Measurements from ENCODE around the gene SP100.

The SP100 gene

DNA sequence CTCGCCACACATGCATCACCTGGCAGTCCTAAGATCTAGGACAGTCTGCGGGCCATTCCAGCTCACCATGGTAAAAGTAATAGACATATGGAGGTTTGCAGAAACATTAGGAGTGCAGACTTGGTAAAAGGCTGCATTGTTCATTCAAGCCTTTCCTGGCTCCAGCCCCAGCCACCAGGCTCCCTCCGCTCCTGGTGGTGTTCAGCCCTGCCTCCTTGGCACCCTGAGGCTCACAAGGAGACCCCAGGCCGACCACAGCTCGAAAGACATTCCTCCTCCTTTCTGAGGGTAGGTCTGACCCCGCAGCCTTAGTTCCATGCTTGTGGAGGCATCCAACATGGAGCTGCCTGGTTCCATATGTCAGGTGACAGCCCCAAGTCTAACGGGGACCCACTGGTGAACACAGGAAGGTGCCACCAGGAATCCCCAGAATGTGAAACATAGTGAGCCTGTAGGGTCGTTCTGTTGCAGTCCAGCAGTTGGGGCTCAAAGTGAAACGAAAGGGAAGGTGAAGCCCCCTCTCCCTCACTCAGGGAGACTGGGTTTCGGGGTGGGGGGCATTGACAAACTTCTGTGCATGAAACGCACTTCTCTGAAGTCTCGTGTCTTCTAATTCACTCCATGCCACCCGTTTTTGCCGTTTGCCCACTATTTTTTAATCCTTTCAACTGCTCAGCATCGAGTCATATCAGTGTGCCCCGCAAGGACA lies 5.0 kb upstream of the SP100 start:
- H3K4me3 ChIP-seq (ENCODE audit: low read depth, low read length), result peak overlapping the region; percentile 75
- no peak for DNase-seq (ENCODE audit: low read depth, low spot score)
- TF ChIP-seq, protein P1, sequence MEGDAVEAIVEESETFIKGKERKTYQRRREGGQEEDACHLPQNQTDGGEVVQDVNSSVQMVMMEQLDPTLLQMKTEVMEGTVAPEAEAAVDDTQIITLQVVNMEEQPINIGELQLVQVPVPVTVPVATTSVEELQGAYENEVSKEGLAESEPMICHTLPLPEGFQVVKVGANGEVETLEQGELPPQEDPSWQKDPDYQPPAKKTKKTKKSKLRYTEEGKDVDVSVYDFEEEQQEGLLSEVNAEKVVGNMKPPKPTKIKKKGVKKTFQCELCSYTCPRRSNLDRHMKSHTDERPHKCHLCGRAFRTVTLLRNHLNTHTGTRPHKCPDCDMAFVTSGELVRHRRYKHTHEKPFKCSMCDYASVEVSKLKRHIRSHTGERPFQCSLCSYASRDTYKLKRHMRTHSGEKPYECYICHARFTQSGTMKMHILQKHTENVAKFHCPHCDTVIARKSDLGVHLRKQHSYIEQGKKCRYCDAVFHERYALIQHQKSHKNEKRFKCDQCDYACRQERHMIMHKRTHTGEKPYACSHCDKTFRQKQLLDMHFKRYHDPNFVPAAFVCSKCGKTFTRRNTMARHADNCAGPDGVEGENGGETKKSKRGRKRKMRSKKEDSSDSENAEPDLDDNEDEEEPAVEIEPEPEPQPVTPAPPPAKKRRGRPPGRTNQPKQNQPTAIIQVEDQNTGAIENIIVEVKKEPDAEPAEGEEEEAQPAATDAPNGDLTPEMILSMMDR (IDR thresholded peaks at IDR 0.05; ENCODE audit: insufficient read depth, low read length, missing control alignments), result no peak
- CTCF ChIA-PET, result no interaction called here
- POLR2A ChIA-PET, result no interaction called here

GRCh38 chr2:230411570-230412370 lies 4.2 kb upstream of the SP100 start:
- no peak for DNase-seq (ENCODE audit: low read depth, low spot score)
- TF ChIP-seq, protein P1 (IDR thresholded peaks at IDR 0.05; ENCODE audit: insufficient read depth, low read length, missing control alignments), result no peak
- ChIA-PET CTCF (no interaction called here), POLR2A (no interaction called here)
- H3K4me3 ChIP-seq (ENCODE audit: low read depth, low read length), result peak overlapping the region; percentile 75

GRCh38 chr2:230412371-230412711 lies 3.7 kb upstream of the SP100 start:
- ChIA-PET CTCF (no interaction called here), POLR2A (no interaction called here)
- TF ChIP-seq, protein P1 (IDR thresholded peaks at IDR 0.05; ENCODE audit: insufficient read depth, low read length, missing control alignments), result no peak
- peak overlapping the region; percentile 75 for H3K4me3 ChIP-seq (ENCODE audit: low read depth, low read length)
- DNase-seq (ENCODE audit: low read depth, low spot score), result no peak

DNA sequence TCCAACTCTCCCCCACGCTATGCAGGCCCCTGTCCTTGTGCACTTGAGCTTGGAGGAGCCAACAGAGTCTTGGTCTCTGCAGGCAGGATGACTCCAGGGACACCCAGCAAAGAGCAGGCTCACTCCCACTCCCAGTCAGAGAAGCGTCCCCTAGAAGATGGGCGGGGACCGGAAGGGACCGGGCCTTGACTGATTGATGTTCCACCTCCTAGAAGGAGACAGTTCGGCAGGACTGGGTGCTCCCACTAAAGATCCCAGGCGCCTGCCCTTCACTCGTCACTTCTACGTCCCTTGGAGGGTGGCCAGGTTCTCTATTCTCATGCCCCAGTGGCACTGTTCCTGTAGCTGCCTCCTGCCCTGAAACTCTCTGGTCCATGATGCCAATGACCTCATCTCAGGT lies 3.2 kb upstream of the SP100 start:
- ChIA-PET CTCF (no interaction called here), POLR2A (no interaction called here)
- H3K4me3 ChIP-seq (ENCODE audit: low read depth, low read length), result no peak overlapping the region
- TF ChIP-seq, protein P1 (IDR thresholded peaks at IDR 0.05; ENCODE audit: insufficient read depth, low read length, missing control alignments), result no peak
- no peak for DNase-seq (ENCODE audit: low read depth, low spot score)

DNA sequence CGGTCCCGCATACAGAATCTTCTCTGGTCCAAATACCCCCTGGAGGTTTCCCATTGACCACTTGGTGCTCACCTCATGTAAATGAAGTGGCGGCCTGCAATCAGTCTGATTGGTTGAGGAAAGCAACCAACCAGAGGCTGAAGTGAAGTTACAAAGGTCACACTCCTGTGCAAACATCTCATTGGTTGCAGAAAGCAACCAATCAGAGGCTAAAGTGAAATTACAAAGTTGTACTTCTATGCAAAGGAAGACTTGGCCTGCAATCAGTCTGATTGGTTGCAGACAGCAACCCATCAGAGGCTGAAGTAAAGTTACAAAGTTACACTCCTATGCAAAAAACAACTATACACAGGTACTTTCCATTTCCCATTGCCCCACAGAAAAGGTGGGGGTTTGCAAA lies 2.5 kb upstream of the SP100 start:
- H3K4me3 ChIP-seq (ENCODE audit: low read depth, low read length), result no peak overlapping the region
- DNase-seq (ENCODE audit: low read depth, low spot score), result no peak
- TF ChIP-seq, protein P1 (IDR thresholded peaks at IDR 0.05; ENCODE audit: insufficient read depth, low read length, missing control alignments), result no peak
- ChIA-PET POLR2A (no interaction called here), CTCF (no interaction called here)

DNA sequence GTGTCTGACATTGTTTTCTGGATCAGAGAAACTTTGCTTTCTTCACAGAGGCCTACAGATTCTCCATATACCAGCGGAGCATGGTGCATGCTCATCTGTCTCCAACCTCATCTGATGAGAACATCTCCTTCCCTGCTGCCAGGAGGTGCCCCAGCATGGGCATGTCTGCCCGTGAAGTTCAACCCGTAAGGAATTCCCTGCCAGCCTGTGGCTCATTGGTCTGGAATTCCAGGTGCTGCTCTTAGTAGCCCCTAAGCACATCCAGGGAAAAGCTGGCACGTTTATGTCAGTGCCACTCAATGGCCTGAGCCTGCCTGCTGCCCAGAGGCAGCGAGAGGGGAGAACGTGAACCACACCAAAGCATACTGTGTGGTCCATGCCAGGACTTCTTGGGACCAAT lies 1.7 kb upstream of the SP100 start:
- ChIA-PET POLR2A (no interaction called here), CTCF (no interaction called here)
- DNase-seq (ENCODE audit: low read depth, low spot score), result no peak
- no peak overlapping the region for H3K4me3 ChIP-seq (ENCODE audit: low read depth, low read length)
- TF ChIP-seq, protein P1 (IDR thresholded peaks at IDR 0.05; ENCODE audit: insufficient read depth, low read length, missing control alignments), result no peak

All from AG04449 (cell line).